HG03095 (cell line): ENCODE results near the gene WBP1L.
"Not testable (repeated sequence)": the region's sequence is repeated elsewhere in the genome, so short reads cannot be mapped to it uniquely, and the experiment has no call there.

Source experiments
- ATAC-seq: cut with Tn5 transposase; IDR thresholded peaks from one replicate; pipeline ENCODE4 v1.9.1; 2021; ENCODE audit warnings: moderate library complexity; ENCODE audit not compliant: unreplicated experiment

The WBP1L gene

DNA sequence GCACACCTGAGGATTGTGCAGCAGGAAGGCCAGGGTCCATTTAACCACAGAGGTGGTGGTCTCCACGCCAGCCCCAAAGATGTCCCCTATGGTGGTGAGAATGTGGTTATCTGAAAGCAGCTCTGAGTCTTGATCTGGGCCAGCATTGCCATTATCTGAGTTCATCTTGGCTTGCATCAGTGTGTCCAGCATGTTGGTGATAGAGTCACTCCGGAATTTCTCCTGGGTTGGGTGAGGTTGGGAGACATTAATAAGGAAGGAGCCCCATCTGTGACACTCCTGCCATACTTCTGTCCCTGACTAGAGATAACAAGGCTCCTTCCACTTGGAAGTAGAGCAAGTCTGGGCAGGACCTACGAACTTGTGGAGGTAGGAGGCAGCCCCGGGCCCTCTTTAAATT is 89.2 kb downstream of the WBP1L start:
- no peak for ATAC-seq

DNA sequence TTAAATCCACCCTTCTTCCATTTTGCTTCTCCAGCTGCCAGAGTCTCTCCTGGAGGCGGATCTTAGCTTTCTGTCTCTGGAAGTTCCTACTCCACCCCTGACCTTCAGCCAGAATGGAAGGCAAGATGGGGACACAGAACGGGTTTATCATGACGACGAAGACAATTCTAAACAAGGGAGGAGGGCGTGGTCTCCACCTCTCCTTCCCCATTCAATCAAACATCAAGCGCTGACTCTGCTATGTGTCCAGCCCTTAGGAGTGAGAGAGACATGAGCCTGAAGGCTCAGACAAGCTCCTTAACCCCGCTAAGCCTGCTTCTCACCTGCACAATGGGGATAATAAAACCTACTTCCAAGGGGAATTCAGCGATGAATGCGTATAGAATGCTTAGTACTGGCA is 90.4 kb downstream of the WBP1L start:
- no peak for ATAC-seq

DNA sequence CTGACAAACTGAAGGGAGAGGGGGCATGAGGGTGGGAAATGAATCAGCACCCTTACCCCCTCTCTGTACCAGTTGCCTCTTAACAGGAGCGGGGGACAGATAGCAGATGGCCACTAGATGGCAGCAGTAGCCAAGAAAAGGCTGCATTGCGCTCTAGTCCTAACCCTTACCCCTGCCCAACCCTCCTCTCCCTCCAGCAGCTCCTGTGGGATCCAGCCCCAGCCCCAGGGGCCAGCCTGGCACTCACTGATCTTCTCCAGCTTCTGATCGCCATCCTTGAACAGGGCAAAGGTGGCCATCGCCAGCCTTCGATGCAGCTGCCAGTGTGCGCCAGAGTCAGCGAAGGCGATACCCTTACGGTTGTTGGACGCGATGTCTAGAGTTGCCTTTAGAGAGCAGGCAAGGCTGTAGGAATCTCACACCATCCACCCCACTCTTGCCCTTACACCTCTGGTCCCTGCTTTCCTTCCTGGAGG is 91.3 kb downstream of the WBP1L start:
- ATAC-seq, result no peak

DNA sequence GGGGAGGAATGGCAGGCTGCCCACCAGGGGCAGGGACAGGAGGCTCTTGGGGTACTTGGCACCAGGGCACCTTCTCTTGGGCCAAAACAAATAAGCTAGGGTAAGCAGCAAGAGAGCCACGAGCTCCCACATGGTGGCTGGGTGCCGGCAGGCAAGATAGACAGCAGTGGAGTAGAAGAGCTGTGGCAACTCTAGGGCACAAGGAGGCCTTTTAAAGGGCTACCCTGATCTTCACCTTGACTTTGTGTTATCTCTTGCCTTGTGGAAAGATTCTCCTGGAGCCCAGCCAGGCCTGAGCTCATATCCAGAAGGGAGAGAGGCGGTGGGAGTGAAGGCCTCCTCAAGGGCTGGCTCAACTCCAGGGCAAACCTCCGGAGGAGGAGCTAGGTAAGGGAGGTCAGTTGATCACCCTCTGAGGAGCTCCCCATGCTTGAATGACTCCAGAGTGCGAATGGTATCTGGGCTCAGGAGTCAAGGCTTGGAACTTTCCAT is 93.5 kb downstream of the WBP1L start, which contains the start of gene CYP17A1:
Gene CYP17A1, minus strand, starts transcription at position 184 of the 492 bp plus-strand sequence. Its CDS starts 52 bp downstream, at position 132.
- no peak for ATAC-seq

DNA sequence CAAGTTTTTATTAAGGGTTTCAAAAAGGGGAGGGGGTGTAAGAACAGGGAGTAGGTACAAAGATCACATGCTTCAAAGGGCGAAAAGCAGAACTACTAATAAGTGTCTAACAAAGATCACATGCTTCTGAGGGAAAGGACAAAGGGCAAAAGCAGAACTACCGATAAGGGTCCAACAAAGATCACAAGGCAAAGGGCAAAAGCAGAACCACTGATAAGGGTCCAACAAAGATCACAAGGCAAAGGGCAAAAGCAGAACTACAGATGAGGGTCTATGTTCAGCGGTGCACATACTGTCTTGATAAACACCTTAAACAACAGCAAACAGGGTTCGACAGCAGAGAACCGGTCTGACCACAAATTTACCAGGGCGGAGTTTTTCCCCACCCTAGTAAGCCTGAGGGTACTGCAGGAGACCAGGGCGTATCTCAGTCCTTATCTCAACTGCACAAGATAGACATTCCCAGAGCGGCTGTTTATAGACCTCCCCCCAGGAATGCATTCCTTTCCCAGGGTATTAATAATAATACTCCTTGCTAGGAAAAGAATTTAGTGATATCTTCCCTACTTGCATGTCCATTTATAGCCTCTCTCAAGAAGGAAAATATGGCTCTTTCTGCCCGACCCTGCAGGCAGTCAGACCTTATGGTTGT is 94.7 kb downstream of the WBP1L start:
- ATAC-seq, result not testable (repeated sequence)

DNA sequence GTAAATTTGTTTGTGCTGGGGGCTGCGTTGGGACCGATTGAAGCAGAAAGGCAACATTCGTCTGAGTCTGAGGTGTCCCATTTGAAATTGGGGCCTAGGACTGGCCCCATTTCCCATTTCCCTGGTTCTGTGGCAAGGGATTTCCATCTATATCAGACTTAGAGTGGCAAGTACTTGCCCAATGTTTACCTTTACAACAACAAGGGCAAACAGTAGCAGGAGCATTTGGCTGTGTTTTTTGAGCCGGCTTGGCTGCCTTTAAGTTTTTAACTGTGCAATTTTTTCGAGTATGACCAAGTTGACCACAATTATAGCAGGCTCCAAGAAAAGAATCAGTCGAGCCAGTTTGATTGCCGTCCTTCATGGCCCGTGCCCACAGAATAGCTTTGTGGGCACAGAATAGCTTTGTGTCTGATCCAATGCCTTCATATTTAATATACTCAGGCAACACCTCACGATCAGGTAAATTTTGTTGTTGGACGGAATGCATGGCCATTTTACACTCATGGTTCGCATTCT is 98.1 kb downstream of the WBP1L start:
- ATAC-seq, result no peak

DNA sequence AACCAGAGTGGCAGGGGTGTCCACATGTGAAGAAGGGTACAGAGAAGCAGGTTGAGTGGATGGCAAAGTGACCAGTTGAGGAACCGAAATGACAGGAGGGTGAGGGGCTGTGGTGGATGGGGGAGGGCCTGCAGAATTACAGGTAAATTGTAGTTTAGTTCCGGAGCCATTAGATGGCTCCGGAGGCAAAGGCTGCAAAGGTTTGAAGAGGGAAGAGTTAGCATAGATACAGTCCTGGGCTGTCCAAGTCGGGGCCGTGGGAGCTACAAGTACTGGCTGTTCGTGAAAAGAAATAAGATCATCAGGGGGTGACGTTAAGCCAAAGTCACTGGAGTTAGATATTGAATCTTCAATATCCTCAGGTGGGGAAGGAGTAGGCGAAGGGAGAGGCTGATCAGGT is 99.4 kb downstream of the WBP1L start:
- not testable (repeated sequence) for ATAC-seq

DNA sequence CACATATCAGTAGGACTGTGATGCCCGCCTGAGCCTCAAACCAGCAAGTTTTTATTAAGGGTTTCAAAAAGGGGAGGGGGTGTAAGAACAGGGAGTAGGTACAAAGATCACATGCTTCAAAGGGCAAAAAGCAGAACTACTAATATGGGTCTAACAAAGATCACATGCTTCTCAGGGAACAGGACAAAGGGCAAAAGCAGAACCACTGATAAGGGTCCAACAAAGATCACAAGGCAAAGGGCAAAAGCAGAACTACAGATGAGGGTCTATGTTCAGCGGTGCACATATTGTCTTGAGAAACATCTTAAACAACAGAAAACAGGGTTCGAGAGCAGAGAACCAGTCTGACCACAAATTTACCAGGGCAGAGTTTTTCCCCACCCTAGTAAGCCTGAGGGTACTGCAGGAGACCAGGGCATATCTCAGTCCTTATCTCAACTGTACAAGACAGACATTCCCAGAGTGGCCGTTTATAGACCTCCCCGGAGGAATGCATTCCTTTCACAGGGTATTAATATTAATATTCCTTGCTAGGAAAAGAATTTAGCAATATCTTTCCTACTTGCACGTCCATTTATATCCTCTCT is 100.5 kb downstream of the WBP1L start:
- ATAC-seq, result not testable (repeated sequence)

DNA sequence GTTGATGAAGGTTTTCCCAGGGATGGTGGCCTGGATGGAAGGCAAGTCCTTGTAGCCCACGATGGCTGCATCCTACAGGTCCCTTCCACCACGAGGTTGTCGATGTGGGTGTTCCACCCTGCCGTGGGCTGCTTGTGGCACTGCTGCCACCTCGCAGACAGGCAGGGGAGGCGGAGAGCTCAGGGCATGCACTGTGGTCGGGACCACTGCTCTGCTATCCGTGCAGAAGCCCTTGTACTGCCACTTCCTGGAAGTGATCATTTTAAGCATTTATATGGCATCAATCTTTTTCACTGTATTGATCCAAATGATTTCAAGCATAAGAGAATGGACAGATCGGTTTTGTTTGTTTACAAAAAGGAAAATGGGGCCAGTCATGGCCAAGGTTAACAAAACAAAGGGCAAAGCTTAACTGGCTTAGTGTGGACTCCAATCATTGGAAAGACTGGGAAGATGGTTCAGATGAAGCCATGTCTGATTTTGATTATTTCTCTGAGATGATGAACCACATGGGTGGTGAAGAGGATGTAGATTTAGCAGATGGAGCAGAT is 101.7 kb downstream of the WBP1L start:
- no peak for ATAC-seq

DNA sequence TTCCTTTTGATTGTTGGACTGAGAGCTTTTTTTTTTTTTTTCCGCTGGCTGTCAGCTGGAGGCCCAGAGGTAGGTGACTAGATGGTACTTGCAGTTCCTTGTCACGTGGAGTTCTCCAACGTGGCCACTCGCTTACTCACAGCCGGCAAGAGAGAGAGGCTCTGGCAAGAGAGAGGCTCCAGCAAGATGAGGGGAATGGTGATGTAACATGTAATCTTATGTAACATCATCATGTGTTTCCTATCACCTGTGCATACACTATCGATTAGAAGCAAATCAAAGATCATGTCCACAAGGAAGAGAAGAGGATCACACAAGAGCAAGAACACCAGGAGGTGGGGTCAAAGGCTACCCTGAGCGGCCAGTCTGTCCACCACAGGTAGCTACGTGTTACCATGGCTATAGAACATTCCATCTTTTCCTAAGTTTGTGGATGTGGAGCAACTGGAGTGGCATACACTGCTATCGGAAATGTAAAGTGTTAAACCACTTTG is 106.3 kb downstream of the WBP1L start:
- ATAC-seq, result no peak

DNA sequence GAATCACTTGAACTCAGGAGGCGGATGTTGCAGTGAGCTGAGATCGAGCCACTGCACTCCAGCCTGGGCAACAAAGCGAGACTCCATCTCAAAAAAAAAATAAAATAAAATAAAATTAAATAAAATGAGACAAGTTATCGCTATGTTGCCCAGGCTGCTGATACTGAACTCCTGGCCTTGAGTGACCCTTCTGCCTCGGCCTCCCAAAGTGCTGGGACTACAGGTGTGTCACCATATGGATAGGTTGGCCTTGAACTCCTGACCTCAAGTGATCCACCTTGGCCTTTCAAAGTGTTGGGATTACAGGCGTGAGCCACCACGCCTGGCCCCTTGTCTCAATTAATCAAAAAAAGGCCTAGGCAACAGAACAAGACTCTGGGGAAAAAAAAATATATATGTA is 109.5 kb downstream of the WBP1L start:
- not testable (repeated sequence) for ATAC-seq

DNA sequence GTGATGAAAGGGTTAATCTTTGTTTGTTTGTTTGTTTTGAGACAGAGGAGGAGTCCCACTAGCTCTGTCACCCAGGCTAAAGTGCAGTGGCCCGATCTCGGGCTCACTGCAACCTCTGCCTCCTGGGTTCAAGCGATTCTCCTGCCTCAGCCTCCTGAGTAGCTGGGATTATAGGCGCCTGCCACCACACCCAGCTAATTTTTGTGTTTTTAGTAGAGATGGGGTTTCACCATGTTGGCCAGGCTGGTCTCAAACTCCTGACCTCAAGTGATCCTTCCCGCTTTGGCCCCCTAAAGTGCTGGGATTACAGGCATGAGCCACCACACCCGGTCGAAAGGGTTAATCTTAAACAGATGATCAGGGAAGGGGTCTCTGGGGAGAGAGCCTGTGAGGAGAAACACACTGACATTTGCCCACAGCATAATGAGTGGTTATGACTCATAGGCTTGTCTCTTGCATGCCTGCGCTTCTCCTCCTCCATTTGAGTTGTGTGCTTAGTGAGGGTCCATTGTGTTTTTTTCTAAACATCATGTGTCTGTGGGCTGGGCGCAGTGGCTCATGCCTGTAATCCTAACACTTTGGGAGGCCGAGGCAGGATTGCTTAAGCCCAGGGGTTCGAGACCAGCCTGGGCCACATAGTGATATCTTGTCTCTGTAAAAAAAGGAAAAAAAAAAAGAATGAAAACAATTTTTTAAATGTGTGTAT is 112.1 kb downstream of the WBP1L start:
- not testable (repeated sequence) for ATAC-seq

DNA sequence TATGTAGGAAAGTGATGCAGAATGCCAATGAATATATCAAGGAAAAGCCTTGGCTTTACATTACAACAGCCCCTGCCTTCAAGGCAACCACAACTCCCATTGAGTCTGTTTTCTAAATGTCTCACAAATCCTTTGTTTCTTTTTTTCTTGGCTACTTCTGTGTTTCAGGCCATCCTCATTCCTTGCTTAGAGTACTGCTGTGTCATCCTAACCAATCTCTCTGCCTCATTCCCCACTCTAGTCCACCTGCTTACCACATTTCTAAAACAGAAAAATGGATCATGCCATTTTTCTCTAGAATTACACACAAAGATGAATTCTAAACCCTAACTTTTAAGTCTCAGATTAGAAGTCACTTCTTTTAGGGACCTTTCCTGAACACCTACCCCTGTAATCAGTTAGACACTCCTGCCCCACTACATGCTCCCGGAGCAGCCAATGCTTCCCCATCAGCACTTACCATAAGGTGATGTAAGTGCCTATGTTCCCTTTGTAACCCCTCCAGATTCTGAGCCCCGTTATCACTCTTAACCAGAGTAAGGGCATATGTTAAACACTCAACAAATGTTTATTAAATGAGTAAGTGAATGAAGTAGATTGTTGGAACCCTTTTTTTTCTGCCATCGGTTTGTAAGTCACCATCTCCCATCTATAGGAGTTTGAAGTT is 113.1 kb downstream of the WBP1L start:
- ATAC-seq, result no peak

DNA sequence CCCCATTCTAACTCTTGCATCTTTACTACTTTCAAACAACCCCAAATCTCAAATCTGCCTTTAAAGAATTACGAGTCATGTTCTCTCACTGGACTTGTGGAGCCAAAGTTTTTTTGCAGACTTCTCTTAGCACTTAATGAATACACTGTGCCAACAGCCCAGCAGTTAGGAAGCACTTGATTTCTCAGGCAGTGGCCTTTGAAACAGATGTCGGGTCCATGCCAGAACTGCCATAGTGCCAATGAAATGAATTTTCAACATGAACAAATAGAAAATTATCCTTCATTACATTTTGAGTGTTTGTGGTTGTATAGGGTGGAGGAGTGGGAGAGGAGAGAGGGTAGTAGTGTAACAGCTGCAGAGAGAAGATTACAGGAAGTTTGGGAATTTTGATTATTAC is 116.2 kb downstream of the WBP1L start:
- ATAC-seq, result no peak

DNA sequence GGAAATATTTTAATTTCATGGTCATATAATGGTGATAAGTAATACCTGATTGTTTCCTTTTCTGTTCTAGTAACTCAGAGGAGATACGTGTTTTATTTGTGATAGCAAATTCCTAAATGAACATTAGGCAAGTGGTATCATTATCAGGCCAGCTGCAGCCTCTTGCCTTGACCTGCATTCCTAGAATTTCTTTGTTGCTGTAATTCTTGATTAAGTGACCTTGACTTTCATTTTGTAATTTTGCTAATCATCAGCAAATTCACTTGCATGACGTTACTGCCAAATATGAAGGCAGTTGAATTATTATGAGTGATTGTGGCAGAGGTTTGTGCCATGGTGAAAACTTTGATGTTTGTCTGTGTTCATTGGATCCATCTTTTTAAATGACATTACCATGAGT is 119.9 kb downstream of the WBP1L start:
- no peak for ATAC-seq

DNA sequence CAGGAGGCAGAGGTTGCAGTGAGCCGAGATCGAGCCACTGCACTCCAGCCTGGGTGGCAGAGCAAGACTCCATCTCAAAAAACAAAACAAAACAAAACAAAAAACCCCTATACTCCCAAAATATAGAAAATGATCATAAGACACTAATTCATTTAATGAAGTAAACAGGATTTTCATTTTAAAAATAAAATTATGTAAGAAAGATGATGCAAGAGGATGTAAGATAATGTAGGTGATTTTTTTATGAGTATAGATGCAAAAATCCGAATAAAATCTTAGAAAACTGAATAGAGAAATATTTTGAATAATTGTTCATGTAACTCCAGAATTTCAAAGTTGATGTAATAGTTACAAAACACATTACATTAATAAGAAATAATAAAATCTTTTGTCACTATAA is 121.9 kb downstream of the WBP1L start:
- ATAC-seq, result no peak
